Prostate gland (tissue), 2 donors: ENCODE results near the gene TELO2.

Source experiments
- POLR2AphosphoS5 ChIP-seq: sonication (generic); formaldehyde crosslinking; IDR thresholded peaks from one replicate; pipeline ENCODE4 v1.6.1; 2017; ENCODE audit warnings: antibody characterized with exemption
- TF ChIP-seq, protein P1 (sequence below), 4 experiments: fragments of 200-600 bp in 2 of 4; fragments of 450-650 bp in 2 of 4; sonication (generic) in 2 of 4; IDR thresholded peaks; 1 replicate in 3 of 4; 2 replicates in 1 of 4; pipeline ENCODE4 v1.5.1; 2016 to 2019; ENCODE audit warnings: antibody characterized with exemption in 4 of 4, mild to moderate bottlenecking in 2 of 4, moderate library complexity in 2 of 4

GRCh38 chr16:1519831-1520230 is 26.7 kb downstream of the TELO2 start:
- TF ChIP-seq, protein P1, sequence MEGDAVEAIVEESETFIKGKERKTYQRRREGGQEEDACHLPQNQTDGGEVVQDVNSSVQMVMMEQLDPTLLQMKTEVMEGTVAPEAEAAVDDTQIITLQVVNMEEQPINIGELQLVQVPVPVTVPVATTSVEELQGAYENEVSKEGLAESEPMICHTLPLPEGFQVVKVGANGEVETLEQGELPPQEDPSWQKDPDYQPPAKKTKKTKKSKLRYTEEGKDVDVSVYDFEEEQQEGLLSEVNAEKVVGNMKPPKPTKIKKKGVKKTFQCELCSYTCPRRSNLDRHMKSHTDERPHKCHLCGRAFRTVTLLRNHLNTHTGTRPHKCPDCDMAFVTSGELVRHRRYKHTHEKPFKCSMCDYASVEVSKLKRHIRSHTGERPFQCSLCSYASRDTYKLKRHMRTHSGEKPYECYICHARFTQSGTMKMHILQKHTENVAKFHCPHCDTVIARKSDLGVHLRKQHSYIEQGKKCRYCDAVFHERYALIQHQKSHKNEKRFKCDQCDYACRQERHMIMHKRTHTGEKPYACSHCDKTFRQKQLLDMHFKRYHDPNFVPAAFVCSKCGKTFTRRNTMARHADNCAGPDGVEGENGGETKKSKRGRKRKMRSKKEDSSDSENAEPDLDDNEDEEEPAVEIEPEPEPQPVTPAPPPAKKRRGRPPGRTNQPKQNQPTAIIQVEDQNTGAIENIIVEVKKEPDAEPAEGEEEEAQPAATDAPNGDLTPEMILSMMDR (IDR thresholded peaks at IDR 0.05): no peak
- TF ChIP-seq POLR2AphosphoS5: no peak
